ENCODE results near the gene ZSCAN20. TPM values are rescaled to one million over a fixed set of nuclear protein-coding genes. Genes with fewer than 3 reads are reported as not detected.

Gene ZSCAN20
- total RNA-seq, 1 experiment from 2014 or later = 3.9 TPM

DNA sequence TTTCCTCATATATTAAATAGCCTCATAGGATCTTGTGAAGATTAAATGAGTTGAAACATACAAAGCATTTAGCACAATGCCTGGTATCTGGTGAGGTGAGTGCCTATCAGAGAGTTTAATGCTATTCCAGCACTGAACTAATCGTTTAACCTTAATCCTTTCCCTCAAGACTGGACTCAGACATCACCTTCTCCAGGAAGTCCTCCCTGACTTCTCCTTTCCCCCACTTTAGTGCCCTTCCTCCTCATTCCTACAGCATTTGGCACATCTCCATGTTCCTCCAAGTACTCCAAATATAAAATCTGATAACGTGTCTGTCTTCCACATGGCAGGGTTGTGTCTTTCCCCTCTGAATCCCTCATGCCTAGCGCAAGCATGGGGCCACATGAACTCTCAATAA is 59.8 kb downstream of the ZSCAN20 start:
- Histone ChIP-seq H3K23ac (ENCODE audit: insufficient read length, low read depth, low read length) (no peak overlapping the region), H3K4me1 (ENCODE audit: insufficient read depth, low read length) (no peaks in the 10 kb centered on the region), H2BK5ac (ENCODE audit: insufficient read length, low read length) (no peak overlapping the region), H4K20me1 (ENCODE audit: control insufficient read depth, insufficient read depth, insufficient read length) (no peaks in the 10 kb centered on the region), H4K5ac (ENCODE audit: insufficient read length, low read depth, low read length) (no peak overlapping the region), H3T11ph (ENCODE audit: low read length) (no peak overlapping the region), H3K4me2 (ENCODE audit: insufficient read depth, insufficient read length, low read length) (no peak overlapping the region), H3K4ac (ENCODE audit: low read depth, low read length) (no peak overlapping the region), H2BK12ac (ENCODE audit: insufficient read length, low read depth, low read length) (no peak overlapping the region), H4K91ac (ENCODE audit: insufficient read length, low read depth, low read length) (no peak overlapping the region), H3K79me1 (ENCODE audit: insufficient read depth, low read depth, low read length, poor library complexity, severe bottlenecking) (no peaks in the 10 kb centered on the region), H3K56ac (ENCODE audit: insufficient read length, low read depth, low read length) (no peak overlapping the region), H3K9me3 (ENCODE audit: control insufficient read depth, low read depth, low read length) (no peaks in the 10 kb centered on the region), H3K23me2 (ENCODE audit: insufficient read length, low read depth, low read length, poor library complexity, severe bottlenecking) (no peaks in the 10 kb centered on the region), H3K79me2 (ENCODE audit: insufficient read depth, low read length) (no peaks in the 10 kb centered on the region), H2BK120ac (ENCODE audit: low read depth, low read length, poor library complexity, severe bottlenecking) (no peak overlapping the region), H3K18ac (ENCODE audit: insufficient read length, low read depth, low read length) (no peak overlapping the region), H2AFZ (ENCODE audit: low read length) (no peak overlapping the region), H3K9ac (ENCODE audit: extremely low read depth, insufficient read length, low read length) (no peak overlapping the region), H2BK15ac (ENCODE audit: low read depth, low read length) (no peak overlapping the region), H2BK20ac (ENCODE audit: low read depth, low read length, poor library complexity, severe bottlenecking) (no peak overlapping the region), H3K27ac (ENCODE audit: insufficient read length, low read depth, low read length) (no peak overlapping the region), H3K27me3 (ENCODE audit: insufficient read depth, low read length) (no peaks in the 10 kb centered on the region; the same call in 1 of the 2 replicates), H4K8ac (replicated peaks; ENCODE audit: insufficient read length, low read depth, low read length) (no peak overlapping the region), H3K14ac (ENCODE audit: insufficient read depth, low read length) (no peak overlapping the region), H2AK5ac (ENCODE audit: insufficient read length, low read length) (no peak overlapping the region)
- Mint-ChIP-seq H3K27ac (no peak overlapping the region), H3K27me3 (ENCODE audit: low read depth) (peaks cover 5% of the 10 kb centered on the region), H3K9me3 (no peaks in the 10 kb centered on the region), H3K4me1 (peaks cover 0 to 6% of the 10 kb centered on the region in 2 experiments; a peak in 1 of 4 replicates), H3K36me3 (ENCODE audit: insufficient read depth in 1 of 3, low read depth in 3 of 3) (peaks cover 0 to 14% (median 0%) of the 10 kb centered on the region in 3 experiments; a peak in 3 of 7 replicates), H3K4me3 (no peak overlapping the region)
- no CpG with 5 or more reads among the region's 3 CpGs for WGBS (ENCODE audit: extremely low coverage, insufficient read length, low lambda C conversion rate)
- TF ChIP-seq, protein P1, sequence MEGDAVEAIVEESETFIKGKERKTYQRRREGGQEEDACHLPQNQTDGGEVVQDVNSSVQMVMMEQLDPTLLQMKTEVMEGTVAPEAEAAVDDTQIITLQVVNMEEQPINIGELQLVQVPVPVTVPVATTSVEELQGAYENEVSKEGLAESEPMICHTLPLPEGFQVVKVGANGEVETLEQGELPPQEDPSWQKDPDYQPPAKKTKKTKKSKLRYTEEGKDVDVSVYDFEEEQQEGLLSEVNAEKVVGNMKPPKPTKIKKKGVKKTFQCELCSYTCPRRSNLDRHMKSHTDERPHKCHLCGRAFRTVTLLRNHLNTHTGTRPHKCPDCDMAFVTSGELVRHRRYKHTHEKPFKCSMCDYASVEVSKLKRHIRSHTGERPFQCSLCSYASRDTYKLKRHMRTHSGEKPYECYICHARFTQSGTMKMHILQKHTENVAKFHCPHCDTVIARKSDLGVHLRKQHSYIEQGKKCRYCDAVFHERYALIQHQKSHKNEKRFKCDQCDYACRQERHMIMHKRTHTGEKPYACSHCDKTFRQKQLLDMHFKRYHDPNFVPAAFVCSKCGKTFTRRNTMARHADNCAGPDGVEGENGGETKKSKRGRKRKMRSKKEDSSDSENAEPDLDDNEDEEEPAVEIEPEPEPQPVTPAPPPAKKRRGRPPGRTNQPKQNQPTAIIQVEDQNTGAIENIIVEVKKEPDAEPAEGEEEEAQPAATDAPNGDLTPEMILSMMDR (conservative IDR thresholded peaks at IDR 0.05) = no peak
- DNase-seq = no peak
